Suprapubic skin (tissue), 4 donors: Measurements from ENCODE around the gene BZW1. TPM values are rescaled to one million over a fixed set of nuclear protein-coding genes. Genes with fewer than 3 reads are reported as not detected.
"Not testable (repeated sequence)": the region's sequence is repeated elsewhere in the genome, so short reads cannot be mapped to it uniquely, and the experiment has no call there.

Experiments used
- DNase-seq, 2 donors: peaks; one replicate each; pipeline ENCODE4 v3.0.0-alpha.2; 2019; ENCODE audit warnings: low spot score in 2 of 2
- H3K27ac ChIP-seq: fragments of 200-600 bp; sonication (generic); one replicate; pipeline ENCODE4 v1.5.1; 2019
- H3K27me3 ChIP-seq: fragments of 200-600 bp; sonication (generic); one replicate; pipeline ENCODE4 v1.5.1; 2019
- H3K36me3 ChIP-seq: fragments of 200-600 bp; sonication (generic); one replicate; pipeline ENCODE4 v1.5.1; 2019
- H3K4me1 ChIP-seq: fragments of 200-600 bp; sonication (generic); one replicate; pipeline ENCODE4 v1.5.1; 2019
- H3K4me3 ChIP-seq: fragments of 200-600 bp; sonication (generic); one replicate; pipeline ENCODE4 v1.5.1; 2019; ENCODE audit warnings: mild to moderate bottlenecking
- H3K9me3 ChIP-seq: fragments of 200-600 bp; sonication (generic); one replicate; pipeline ENCODE4 v1.5.1; 2019
- CTCF ChIP-seq, 2 donors: fragments of 200-600 bp in 1 of 2; fragments of 450-650 bp in 1 of 2; sonication (generic) in 1 of 2; IDR thresholded peaks; one replicate each; pipeline ENCODE4 v1.5.1; 2016 to 2019; ENCODE audit warnings: antibody characterized with exemption in 2 of 2, mild to moderate bottlenecking in 1 of 2, moderate library complexity in 1 of 2
- EP300 ChIP-seq: sonication (generic); formaldehyde crosslinking; IDR thresholded peaks from one replicate; pipeline ENCODE4 v1.6.1; 2017; ENCODE audit warnings: antibody characterized with exemption
- POLR2A ChIP-seq, 2 donors: fragments of 450-650 bp; IDR thresholded peaks; one replicate each; pipeline ENCODE4 v1.6.1; 2017; ENCODE audit warnings: antibody characterized with exemption in 2 of 2, mild to moderate bottlenecking in 2 of 2, moderate library complexity in 2 of 2
- POLR2AphosphoS5 ChIP-seq, 3 donors: sonication (generic); formaldehyde crosslinking; IDR thresholded peaks; one replicate each; pipeline ENCODE4 v1.6.1; 2017; ENCODE audit warnings: antibody characterized with exemption in 3 of 3
- WGBS: methylation state at CpG from one replicate; pipeline ENCODE4 v1.1.5; 2018; 5-methylcytosine and 5-hydroxymethylcytosine counted together
- total RNA-seq, 4 donors: library from RNA; depleted of rRNA; stranded (reverse); fragments of >200 nt; gene quantifications; one replicate each; pipeline ENCODE4 v1.1.0, GENCODE V29; 2016

Gene BZW1
- total RNA-seq, 4 donors from 2014 or later, result 103 to 215 (median 137) TPM

- Histone ChIP-seq H3K36me3 (peaks cover 46% of the 10 kb centered on the region), H3K4me3 (no peak overlapping the region), H3K4me1 (peaks cover 34% of the 10 kb centered on the region), H3K9me3 (no peaks in the 10 kb centered on the region), H3K27ac (no peak overlapping the region), H3K27me3 (no peaks in the 10 kb centered on the region)
- no peak for TF ChIP-seq CTCF (IDR thresholded peaks at IDR 0.05)
- no peak for TF ChIP-seq POLR2AphosphoS5 (IDR thresholded peaks at IDR 0.05)
- TF ChIP-seq POLR2A (IDR thresholded peaks at IDR 0.05), result no peak
- TF ChIP-seq EP300, result no peak
- DNase-seq, result no peak
- WGBS, result 75% methylated on average over 1 of the region's 1 CpG
These were observed 3.2 kb downstream of the BZW1 start for GRCh38 chr2:200814917-200815316.

- not testable (repeated sequence) for H3K27ac ChIP-seq, H3K4me3 ChIP-seq, H3K9me3 ChIP-seq, H3K27me3 ChIP-seq, DNase-seq
- H3K4me1 ChIP-seq, result peaks cover 10% of the 10 kb centered on the region
- 87% methylated on average over 3 of the region's 3 CpGs for WGBS
- peaks cover 69% of the 10 kb centered on the region for H3K36me3 ChIP-seq
These were observed 7.0 kb downstream of the BZW1 start for GRCh38 chr2:200818732-200819131.

- TF ChIP-seq CTCF (IDR thresholded peaks at IDR 0.05), result no peak
- TF ChIP-seq EP300, result no peak
- no peak for TF ChIP-seq POLR2AphosphoS5 (IDR thresholded peaks at IDR 0.05)
- TF ChIP-seq POLR2A (IDR thresholded peaks at IDR 0.05), result no peak
- H3K4me3 ChIP-seq, result no peak overlapping the region
- no peaks in the 10 kb centered on the region for H3K9me3 ChIP-seq
- no peak overlapping the region for H3K27ac ChIP-seq
- peaks cover 73% of the 10 kb centered on the region for H3K36me3 ChIP-seq
- 93% methylated on average over 5 of the region's 5 CpGs for WGBS
- H3K4me1 ChIP-seq, result no peaks in the 10 kb centered on the region
- H3K27me3 ChIP-seq, result no peaks in the 10 kb centered on the region
- DNase-seq, result no peak
These were observed 9.0 kb downstream of the BZW1 start for GRCh38 chr2:200820573-200821234.

- 87% methylated on average over 6 of the region's 6 CpGs for WGBS
- H3K36me3 ChIP-seq, result peaks cover 64% of the 10 kb centered on the region
- TF ChIP-seq CTCF (IDR thresholded peaks at IDR 0.05) (no peak), EP300 (no peak), POLR2AphosphoS5 (IDR thresholded peaks at IDR 0.05) (no peak), POLR2A (IDR thresholded peaks at IDR 0.05) (no peak)
- H3K9me3 ChIP-seq, result no peaks in the 10 kb centered on the region
- no peak overlapping the region for H3K4me3 ChIP-seq
- DNase-seq, result no peak
- H3K27me3 ChIP-seq, result no peaks in the 10 kb centered on the region
- no peaks in the 10 kb centered on the region for H3K4me1 ChIP-seq
- H3K27ac ChIP-seq, result no peak overlapping the region
These were observed 10.1 kb downstream of the BZW1 start for GRCh38 chr2:200821686-200822245.

- no peaks in the 10 kb centered on the region for H3K27me3 ChIP-seq
These were observed 16.4 kb downstream of the BZW1 start for GRCh38 chr2:200828104-200828503.

More at GRCh38 chr2:200828104-200828503, 16.4 kb downstream of the BZW1 start:
- Histone ChIP-seq H3K4me3 (no peak overlapping the region), H3K36me3 (peaks cover 11% of the 10 kb centered on the region), H3K27ac (no peak overlapping the region), H3K9me3 (no peaks in the 10 kb centered on the region), H3K4me1 (no peaks in the 10 kb centered on the region)
- WGBS, result 75% methylated on average over 2 of the region's 2 CpGs
- TF ChIP-seq EP300, result no peak
- no peak for TF ChIP-seq POLR2A (IDR thresholded peaks at IDR 0.05)
- no peak for TF ChIP-seq POLR2AphosphoS5 (IDR thresholded peaks at IDR 0.05)
- TF ChIP-seq CTCF (IDR thresholded peaks at IDR 0.05), result no peak
- no peak for DNase-seq
